CD14-positive monocyte (primary cell): Measurements from ENCODE around the gene GOLGA2. TPM values are rescaled to one million over a fixed set of nuclear protein-coding genes. Genes with fewer than 3 reads are reported as not detected.

Source experiments
- DNase-seq, 3 donors: peaks; one replicate each; pipeline ENCODE4 v3.0.0-alpha.2; 2011 to 2022
- H2AFZ ChIP-seq: 2 replicates; pipeline ENCODE4 v1.6.0; 2012; ENCODE audit warnings: mild to moderate bottlenecking, low read depth, low read length, inconsistent platforms; ENCODE audit not compliant: insufficient read depth, poor library complexity, severe bottlenecking
- H3K27ac ChIP-seq, 2 donors: 1 replicate in 1 of 2; 2 replicates in 1 of 2; pipeline ENCODE4 v1.5.1; 2012 to 2013; ENCODE audit warnings: low read length in 2 of 2, control low read depth in 1 of 2, inconsistent platforms in 1 of 2, low read depth in 1 of 2, mild to moderate bottlenecking in 1 of 2
- H3K27me3 ChIP-seq, 2 donors: one replicate each; pipeline versions ENCODE4 v1.6.0 to v1.6.1; 2011 to 2013; ENCODE audit warnings: low read length in 2 of 2; ENCODE audit not compliant: control insufficient read depth in 2 of 2, insufficient read depth in 2 of 2
- H3K36me3 ChIP-seq, 2 donors: replicated peaks in 1 of 2; 1 replicate in 1 of 2; 2 replicates in 1 of 2; pipeline versions ENCODE4 v1.5.1 to v1.6.1; 2012 to 2013; ENCODE audit warnings: low read length in 2 of 2, control low read depth in 1 of 2, inconsistent platforms in 1 of 2, mild to moderate bottlenecking in 1 of 2; ENCODE audit not compliant: insufficient read depth in 2 of 2, control insufficient read depth in 1 of 2
- H3K4me1 ChIP-seq, 2 donors: 1 replicate in 1 of 2; 2 replicates in 1 of 2; pipeline versions ENCODE4 v1.5.1 to v1.6.1; 2012 to 2013; ENCODE audit warnings: low read length in 2 of 2, control low read depth in 1 of 2, inconsistent platforms in 1 of 2, mild to moderate bottlenecking in 1 of 2, moderate library complexity in 1 of 2; ENCODE audit not compliant: insufficient read depth in 2 of 2, control insufficient read depth in 1 of 2
- H3K4me2 ChIP-seq: replicated peaks from 2 replicates; pipeline ENCODE3; 2012; ENCODE audit warnings: low read length, moderate library complexity, mild to moderate bottlenecking; ENCODE audit not compliant: poor library complexity, severe bottlenecking; ENCODE audit errors: extremely low read depth
- H3K4me3 ChIP-seq, 3 experiments: fragments of 200-600 bp in 1 of 3; sonication (generic) in 1 of 3; replicated peaks in 1 of 3; 1 replicate in 2 of 3; 2 replicates in 1 of 3; pipeline ENCODE4 v1.5.1; 2011 to 2013; ENCODE audit warnings: low read length in 3 of 3, mild to moderate bottlenecking in 3 of 3, control low read depth in 2 of 3, low read depth in 2 of 3, inconsistent platforms in 1 of 3, moderate library complexity in 1 of 3
- H3K79me2 ChIP-seq: 2 replicates; pipeline ENCODE4 v1.6.0; 2012; ENCODE audit warnings: mild to moderate bottlenecking, control low read depth, inconsistent platforms, low read length, moderate library complexity; ENCODE audit not compliant: insufficient read depth
- H3K9ac ChIP-seq: 2 replicates; pipeline ENCODE4 v1.6.0; 2017; ENCODE audit warnings: low read length, mild to moderate bottlenecking; ENCODE audit not compliant: insufficient read depth, poor library complexity, severe bottlenecking
- H3K9me3 ChIP-seq, 2 donors: replicated peaks in 1 of 2; 1 replicate in 1 of 2; 2 replicates in 1 of 2; pipeline versions ENCODE4 v1.5.1 to v1.6.1; 2012 to 2013; ENCODE audit warnings: low read length in 2 of 2, control low read depth in 1 of 2; ENCODE audit not compliant: control insufficient read depth in 1 of 2, insufficient read depth in 1 of 2
- H4K20me1 ChIP-seq: 2 replicates; pipeline ENCODE4 v1.6.0; 2012; ENCODE audit warnings: mild to moderate bottlenecking, low read length, control low read depth, moderate library complexity; ENCODE audit not compliant: insufficient read depth
- H3K27ac Mint-ChIP-seq, 7 donors: one replicate each; pipeline ENCODE4 v1.8.0; 2020; ENCODE audit warnings: mild to moderate bottlenecking in 7 of 7, mixed read lengths in 7 of 7, moderate library complexity in 6 of 7, inconsistent platforms in 2 of 7
- H3K27me3 Mint-ChIP-seq, 3 donors: one replicate each; pipeline ENCODE4 v1.8.0; 2021 to 2022; ENCODE audit warnings: low read depth in 3 of 3, mild to moderate bottlenecking in 3 of 3, mixed read lengths in 3 of 3, moderate library complexity in 3 of 3, inconsistent platforms in 1 of 3
- H3K36me3 Mint-ChIP-seq, 2 donors: one replicate each; pipeline ENCODE4 v1.8.0; 2020; ENCODE audit warnings: mixed read lengths in 2 of 2, inconsistent platforms in 1 of 2, mild to moderate bottlenecking in 1 of 2
- H3K4me1 Mint-ChIP-seq: one replicate; pipeline ENCODE4 v1.8.0; 2020; ENCODE audit warnings: mild to moderate bottlenecking, mixed read lengths
- H3K4me3 Mint-ChIP-seq, 2 donors: one replicate each; pipeline ENCODE4 v1.8.0; 2020; ENCODE audit warnings: mild to moderate bottlenecking in 2 of 2, mixed read lengths in 2 of 2, moderate library complexity in 1 of 2
- H3K9me3 Mint-ChIP-seq, 7 donors: one replicate each; pipeline ENCODE4 v1.8.0; 2020 to 2022; ENCODE audit warnings: mixed read lengths in 7 of 7, mild to moderate bottlenecking in 6 of 7, moderate library complexity in 6 of 7, inconsistent platforms in 2 of 7
- WGBS: methylation state at CpG from one replicate; pipeline ENCODE4 v1.1.5; 2013; ENCODE audit warnings: missing lambda C conversion rate; ENCODE audit not compliant: insufficient coverage; 5-methylcytosine and 5-hydroxymethylcytosine counted together
- intact Hi-C, 2 donors: fragments of 100-400 bp; cut with micrococcal nuclease; formaldehyde crosslinking; loops; one replicate each; pipeline versions ENCODE4 v1.15.0 to v1.15.1; 2023
- polyA plus RNA-seq, 3 donors: library from polyadenylated mRNA; depleted of rRNA in 1 of 3; unstranded in 2 of 3; stranded (reverse) in 1 of 3; fragments of 300-500 nt in 2 of 3; fragments of >200 nt in 1 of 3; fragmentation: Illumina TruSeq in 2 of 3; gene quantifications; 1 replicate in 2 of 3; 2 replicates in 1 of 3; pipeline ENCODE4 v1.2.3, GENCODE V29; 2012 to 2021
- TF ChIP-seq, protein P1 (sequence below): fragments of 200-600 bp; IDR thresholded peaks from one replicate; pipeline ENCODE4 v1.8.0; 2022; ENCODE audit warnings: antibody characterized with exemption, mild to moderate bottlenecking

GOLGA2 gene
- polyA plus RNA-seq, 3 donors: 2.9 to 34.2 (median 4.6) TPM

DNA sequence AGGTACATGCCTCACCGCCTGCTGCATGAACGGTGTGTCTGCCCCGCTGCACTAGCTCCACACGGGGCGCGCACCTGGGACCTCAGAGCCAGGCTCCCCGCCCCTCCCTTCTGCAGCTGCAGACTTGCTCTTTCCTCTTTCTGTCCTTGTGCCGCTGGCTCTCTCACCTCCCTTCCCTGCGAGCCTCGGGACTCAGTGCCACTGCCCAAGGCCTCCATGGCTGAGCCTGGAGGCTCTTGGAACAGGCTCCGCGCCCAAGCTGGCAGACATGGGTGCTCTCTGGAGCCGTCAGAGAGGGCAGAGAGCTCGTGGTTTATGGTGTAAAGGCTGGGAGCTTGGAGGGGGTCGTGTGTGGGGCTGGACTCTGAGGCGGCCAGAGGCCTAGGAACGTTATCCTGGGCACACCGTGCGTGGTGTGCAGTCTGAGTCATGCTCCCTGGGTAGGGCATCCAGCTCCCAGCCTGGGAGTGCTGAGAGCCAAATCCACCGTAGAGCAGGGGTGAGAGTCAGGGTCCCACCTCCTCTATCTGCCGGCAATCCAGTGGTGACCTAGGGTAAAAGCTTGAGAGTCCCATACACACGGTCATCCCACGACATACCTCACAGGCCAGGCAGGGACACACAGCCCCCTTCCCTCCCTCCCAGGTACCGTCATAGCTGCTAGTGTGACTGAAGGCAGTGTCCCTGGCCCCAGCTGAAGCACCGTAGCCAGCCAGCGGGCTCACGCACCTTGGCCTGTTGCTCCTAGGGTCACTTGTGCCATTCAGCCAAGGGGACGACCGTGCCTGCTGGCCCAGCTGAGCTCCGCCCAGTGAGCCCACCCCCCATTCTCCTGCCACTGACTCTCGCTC lies 22.4 kb downstream of the GOLGA2 start:
- TF ChIP-seq, protein P1, sequence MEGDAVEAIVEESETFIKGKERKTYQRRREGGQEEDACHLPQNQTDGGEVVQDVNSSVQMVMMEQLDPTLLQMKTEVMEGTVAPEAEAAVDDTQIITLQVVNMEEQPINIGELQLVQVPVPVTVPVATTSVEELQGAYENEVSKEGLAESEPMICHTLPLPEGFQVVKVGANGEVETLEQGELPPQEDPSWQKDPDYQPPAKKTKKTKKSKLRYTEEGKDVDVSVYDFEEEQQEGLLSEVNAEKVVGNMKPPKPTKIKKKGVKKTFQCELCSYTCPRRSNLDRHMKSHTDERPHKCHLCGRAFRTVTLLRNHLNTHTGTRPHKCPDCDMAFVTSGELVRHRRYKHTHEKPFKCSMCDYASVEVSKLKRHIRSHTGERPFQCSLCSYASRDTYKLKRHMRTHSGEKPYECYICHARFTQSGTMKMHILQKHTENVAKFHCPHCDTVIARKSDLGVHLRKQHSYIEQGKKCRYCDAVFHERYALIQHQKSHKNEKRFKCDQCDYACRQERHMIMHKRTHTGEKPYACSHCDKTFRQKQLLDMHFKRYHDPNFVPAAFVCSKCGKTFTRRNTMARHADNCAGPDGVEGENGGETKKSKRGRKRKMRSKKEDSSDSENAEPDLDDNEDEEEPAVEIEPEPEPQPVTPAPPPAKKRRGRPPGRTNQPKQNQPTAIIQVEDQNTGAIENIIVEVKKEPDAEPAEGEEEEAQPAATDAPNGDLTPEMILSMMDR: no peak
- Histone ChIP-seq H3K4me1 (peaks cover 12 to 19% of the 10 kb centered on the region in 2 donors), H3K9ac (no peak overlapping the region), H3K4me3 (no peak overlapping the region), H3K4me2 (no peak overlapping the region), H2AFZ (no peak overlapping the region), H3K27ac (no peak overlapping the region), H4K20me1 (no peaks in the 10 kb centered on the region), H3K9me3 (no peaks in the 10 kb centered on the region), H3K27me3 (peaks cover 0 to 13% of the 10 kb centered on the region in 2 donors), H3K79me2 (no peaks in the 10 kb centered on the region), H3K36me3 (peaks cover 16 to 17% of the 10 kb centered on the region in 2 donors)
- Mint-ChIP-seq H3K27me3 (peaks cover 18 to 30% (median 25%) of the 10 kb centered on the region in 3 donors), H3K4me3 (no peak overlapping the region), H3K36me3 (peaks cover 13 to 27% of the 10 kb centered on the region in 2 donors), H3K27ac (peak overlapping the region in 2 of 7 donors; percentile 13 to 64), H3K9me3 (peaks cover 0 to 3% (median 2%) of the 10 kb centered on the region in 7 donors), H3K4me1 (peaks cover 14% of the 10 kb centered on the region)
- intact Hi-C loops: no loop called here
- DNase-seq: no peak
- 90% methylated on average over 28 of the region's 31 CpGs for WGBS

DNA sequence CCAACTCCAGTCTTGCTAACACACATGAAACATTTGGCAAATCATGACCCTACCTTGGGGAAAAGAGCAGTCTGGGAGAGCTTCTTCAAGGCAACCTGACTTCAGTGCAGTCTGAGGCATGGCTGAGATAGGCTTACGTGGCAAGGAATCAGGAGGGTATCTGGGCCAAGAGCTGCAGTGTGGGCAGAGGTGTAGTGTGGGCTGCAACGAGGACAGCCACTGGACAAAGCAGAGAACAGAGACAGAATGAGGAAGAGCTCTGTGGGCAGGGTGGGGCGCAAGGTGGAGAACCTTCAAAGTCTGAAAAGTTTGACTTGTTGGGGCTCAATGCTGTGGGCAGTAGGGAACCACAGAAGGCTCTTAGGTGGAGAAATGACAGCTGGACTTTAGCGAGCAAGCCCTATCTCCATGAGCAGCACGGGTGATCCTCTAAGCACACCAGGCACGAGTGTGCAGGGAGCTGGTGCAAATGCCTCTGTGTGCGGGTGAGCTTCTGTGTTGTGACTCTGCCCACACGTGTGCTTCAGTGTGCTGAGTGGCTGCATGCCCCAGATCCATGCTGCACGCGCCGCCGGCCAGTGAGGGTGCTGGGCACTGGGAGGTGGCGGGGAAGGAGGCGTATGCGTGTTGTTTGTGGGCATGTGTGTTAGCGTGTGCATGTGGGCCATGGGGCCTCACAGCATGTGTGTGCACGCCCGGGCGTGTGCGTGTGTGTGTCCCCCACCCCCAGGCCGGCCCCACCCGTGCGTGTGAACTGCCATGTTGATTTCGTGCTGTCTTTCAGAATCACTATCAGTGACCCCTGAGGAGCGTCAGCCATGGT lies 23.3 kb downstream of the GOLGA2 start:
- Mint-ChIP-seq H3K9me3 (peaks cover 0 to 3% (median 2%) of the 10 kb centered on the region in 7 donors), H3K4me1 (peaks cover 16% of the 10 kb centered on the region), H3K36me3 (peaks cover 7 to 18% of the 10 kb centered on the region in 2 donors), H3K4me3 (peak overlapping the region in 1 of 2 donors; percentile 17), H3K27me3 (peaks cover 19 to 30% (median 27%) of the 10 kb centered on the region in 3 donors), H3K27ac (no peak overlapping the region)
- Histone ChIP-seq H3K27me3 (peaks cover 0 to 13% of the 10 kb centered on the region in 2 donors), H3K4me2 (no peak overlapping the region), H3K36me3 (peaks cover 8% of the 10 kb centered on the region in 2 donors), H4K20me1 (no peaks in the 10 kb centered on the region), H2AFZ (no peak overlapping the region), H3K79me2 (no peaks in the 10 kb centered on the region), H3K9ac (no peak overlapping the region), H3K4me3 (no peak overlapping the region), H3K9me3 (no peaks in the 10 kb centered on the region), H3K27ac (no peak overlapping the region), H3K4me1 (peaks cover 12 to 19% of the 10 kb centered on the region in 2 donors)
- WGBS: 93% methylated on average over 25 of the region's 25 CpGs
- no peak for DNase-seq
- TF ChIP-seq, protein P1: no peak
- intact Hi-C loops: no loop called here
